ENCODE results near the gene C2CD2L. TPM values are rescaled to one million over a fixed set of nuclear protein-coding genes. Genes with fewer than 3 reads are reported as not detected.
A peak's percentile ranks its signal among the peaks of the same experiment; 100 is the strongest.

The C2CD2L gene
- total and polyA plus RNA-seq, 2 of the 13 experiments (the other 11 are each of a cell fraction or from before 2014, with no cell fraction given) = 3.7 to 5.5 TPM

DNA sequence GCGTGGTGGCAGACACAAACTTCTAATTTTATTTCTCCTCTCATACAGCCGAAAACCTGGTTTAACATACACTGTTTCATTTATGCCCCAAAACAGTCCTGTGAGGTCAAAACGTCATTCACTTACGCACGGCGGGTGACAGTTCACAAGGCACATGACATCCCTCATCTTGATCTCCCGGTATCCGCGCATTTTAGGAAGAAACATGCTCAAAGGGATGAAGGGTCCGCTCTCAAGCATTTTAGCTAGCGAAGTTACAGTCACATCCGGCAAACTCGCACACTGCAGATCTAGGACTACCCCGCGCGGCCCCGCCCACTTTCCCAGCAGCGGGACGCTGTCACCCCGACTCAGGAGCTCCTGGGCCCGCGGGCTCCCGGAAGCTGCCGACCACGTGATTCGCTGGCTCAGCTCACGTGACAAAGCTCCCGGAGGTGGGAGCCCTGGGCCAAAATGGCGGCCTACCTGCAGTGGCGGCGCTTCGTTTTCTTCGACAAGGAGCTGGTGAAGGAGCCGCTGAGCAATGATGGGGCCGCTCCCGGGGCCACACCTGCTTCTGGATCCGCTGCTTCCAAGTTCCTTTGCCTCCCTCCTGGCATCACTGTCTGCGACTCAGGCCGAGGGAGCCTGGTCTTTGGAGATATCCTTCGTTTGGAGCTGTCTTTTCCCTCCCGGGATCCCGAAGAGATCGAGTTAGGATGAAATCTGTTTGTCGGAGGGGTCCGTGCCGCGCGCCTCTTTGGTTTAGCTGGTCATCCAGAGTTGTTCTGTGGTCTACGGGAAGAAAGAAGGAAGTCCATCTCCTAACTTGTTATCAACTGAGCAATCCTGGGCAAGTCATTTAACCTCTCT lies 39.5 kb upstream of the C2CD2L start, which contains the start of gene VPS11 (continued):
- TF ChIP-seq SUZ12 (IDR thresholded peaks at IDR 0.05; ENCODE audit: low read depth, low read length) (no peak), FOXK1 (CRISPR knock-in tag; IDR thresholded peaks at IDR 0.05; ENCODE audit: borderline replicate concordance, low read depth) (peak; percentile 79; the same call in 1 of the 2 replicates), TARDBP (CRISPR knock-in tag; IDR thresholded peaks at IDR 0.05) (peak; percentile 78; the same call in 1 of the 2 replicates), MLLT10 (CRISPR knock-in tag; IDR thresholded peaks at IDR 0.05) (no peak), JDP2 (CRISPR knock-in tag; IDR thresholded peaks at IDR 0.05; ENCODE audit: borderline replicate concordance) (no peak), CBX5 (CRISPR knock-in tag; IDR thresholded peaks at IDR 0.05; ENCODE audit: borderline replicate concordance) (peak; percentile 86), NR1H2 (CRISPR knock-in tag; IDR thresholded peaks at IDR 0.05; ENCODE audit: borderline replicate concordance, low read depth) (no peak), NFYC (CRISPR knock-in tag; IDR thresholded peaks at IDR 0.05) (peak; percentile 69), ZNF180 (CRISPR knock-in tag; IDR thresholded peaks at IDR 0.05; ENCODE audit: borderline replicate concordance, low read depth) (no peak), BRCA1 (CRISPR knock-in tag; IDR thresholded peaks at IDR 0.05) (no peak), ZNF124 (CRISPR knock-in tag; IDR thresholded peaks at IDR 0.05) (0 out of 2 replicates have a peak, but pooled peaks have one; percentile 74), MAZ (IDR thresholded peaks at IDR 0.05; ENCODE audit: borderline replicate concordance, low read depth, low read length) (no peak), MAZ (CRISPR knock-in tag; IDR thresholded peaks at IDR 0.05; ENCODE audit: low read depth) (0 out of 2 replicates have a peak, but pooled peaks have one; percentile 34), ZKSCAN5 (CRISPR knock-in tag; IDR thresholded peaks at IDR 0.05) (no peak), NFKB2 (CRISPR knock-in tag; IDR thresholded peaks at IDR 0.05; ENCODE audit: borderline replicate concordance) (peak; percentile 38; the same call in 1 of the 2 replicates), KDM6A (CRISPR knock-in tag; IDR thresholded peaks at IDR 0.05; ENCODE audit: low read depth) (no peak), CENPT (CRISPR knock-in tag; IDR thresholded peaks at IDR 0.05; ENCODE audit: low read depth) (no peak), ZNF713 (CRISPR knock-in tag; IDR thresholded peaks at IDR 0.05) (no peak)
- TF ChIP-seq, protein P1, sequence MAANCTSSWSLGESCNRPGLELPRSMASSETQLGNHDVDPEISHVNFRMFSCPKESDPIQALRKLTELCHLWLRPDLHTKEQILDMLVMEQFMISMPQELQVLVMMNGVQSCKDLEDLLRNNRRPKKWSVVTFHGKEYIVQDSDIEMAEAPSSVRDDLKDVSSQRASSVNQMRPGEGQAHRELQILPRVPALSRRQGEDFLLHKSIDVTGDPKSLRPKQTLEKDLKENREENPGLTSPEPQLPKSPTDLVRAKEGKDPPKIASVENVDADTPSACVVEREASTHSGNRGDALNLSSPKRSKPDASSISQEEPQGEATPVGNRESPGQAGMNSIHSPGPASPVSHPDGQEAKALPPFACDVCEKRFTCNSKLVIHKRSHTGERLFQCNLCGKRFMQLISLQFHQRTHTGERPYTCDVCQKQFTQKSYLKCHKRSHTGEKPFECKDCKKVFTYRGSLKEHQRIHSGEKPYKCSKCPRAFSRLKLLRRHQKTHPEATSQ (CRISPR knock-in tag; IDR thresholded peaks at IDR 0.05; ENCODE audit: borderline replicate concordance) = 0 out of 2 replicates have a peak, but pooled peaks have one; percentile 53
- TF ChIP-seq, protein P2, sequence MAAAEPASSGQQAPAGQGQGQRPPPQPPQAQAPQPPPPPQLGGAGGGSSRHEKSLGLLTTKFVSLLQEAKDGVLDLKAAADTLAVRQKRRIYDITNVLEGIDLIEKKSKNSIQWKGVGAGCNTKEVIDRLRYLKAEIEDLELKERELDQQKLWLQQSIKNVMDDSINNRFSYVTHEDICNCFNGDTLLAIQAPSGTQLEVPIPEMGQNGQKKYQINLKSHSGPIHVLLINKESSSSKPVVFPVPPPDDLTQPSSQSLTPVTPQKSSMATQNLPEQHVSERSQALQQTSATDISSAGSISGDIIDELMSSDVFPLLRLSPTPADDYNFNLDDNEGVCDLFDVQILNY (CRISPR knock-in tag; conservative IDR thresholded peaks at IDR 0.05) = peak; percentile 62; the same call in 1 of the 2 replicates
- TF ChIP-seq, protein P3, sequence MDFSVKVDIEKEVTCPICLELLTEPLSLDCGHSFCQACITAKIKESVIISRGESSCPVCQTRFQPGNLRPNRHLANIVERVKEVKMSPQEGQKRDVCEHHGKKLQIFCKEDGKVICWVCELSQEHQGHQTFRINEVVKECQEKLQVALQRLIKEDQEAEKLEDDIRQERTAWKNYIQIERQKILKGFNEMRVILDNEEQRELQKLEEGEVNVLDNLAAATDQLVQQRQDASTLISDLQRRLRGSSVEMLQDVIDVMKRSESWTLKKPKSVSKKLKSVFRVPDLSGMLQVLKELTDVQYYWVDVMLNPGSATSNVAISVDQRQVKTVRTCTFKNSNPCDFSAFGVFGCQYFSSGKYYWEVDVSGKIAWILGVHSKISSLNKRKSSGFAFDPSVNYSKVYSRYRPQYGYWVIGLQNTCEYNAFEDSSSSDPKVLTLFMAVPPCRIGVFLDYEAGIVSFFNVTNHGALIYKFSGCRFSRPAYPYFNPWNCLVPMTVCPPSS (IDR thresholded peaks at IDR 0.05) = no peak
- TF ChIP-seq, protein P4, sequence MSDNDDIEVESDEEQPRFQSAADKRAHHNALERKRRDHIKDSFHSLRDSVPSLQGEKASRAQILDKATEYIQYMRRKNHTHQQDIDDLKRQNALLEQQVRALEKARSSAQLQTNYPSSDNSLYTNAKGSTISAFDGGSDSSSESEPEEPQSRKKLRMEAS (IDR thresholded peaks at IDR 0.05) = peak; percentile 78

Measured in HepG2 (cell line).